GM19463 (cell line): ENCODE measurements around the gene RANBP1.

Experiments used
- ATAC-seq: cut with Tn5 transposase; IDR thresholded peaks from one replicate; pipeline ENCODE4 v1.9.1; 2021; ENCODE audit warnings: mild to moderate bottlenecking, moderate library complexity; ENCODE audit not compliant: unreplicated experiment

The RANBP1 gene

GRCh38 chr22:20087319-20088262 lies 28.3 kb upstream of the RANBP1 start:
- ATAC-seq, result no peak

GRCh38 chr22:20088263-20088648 lies 27.6 kb upstream of the RANBP1 start:
- no peak for ATAC-seq

- no peak for ATAC-seq
Measured at GRCh38 chr22:20089226-20089976, 26.5 kb upstream of the RANBP1 start.

DNA sequence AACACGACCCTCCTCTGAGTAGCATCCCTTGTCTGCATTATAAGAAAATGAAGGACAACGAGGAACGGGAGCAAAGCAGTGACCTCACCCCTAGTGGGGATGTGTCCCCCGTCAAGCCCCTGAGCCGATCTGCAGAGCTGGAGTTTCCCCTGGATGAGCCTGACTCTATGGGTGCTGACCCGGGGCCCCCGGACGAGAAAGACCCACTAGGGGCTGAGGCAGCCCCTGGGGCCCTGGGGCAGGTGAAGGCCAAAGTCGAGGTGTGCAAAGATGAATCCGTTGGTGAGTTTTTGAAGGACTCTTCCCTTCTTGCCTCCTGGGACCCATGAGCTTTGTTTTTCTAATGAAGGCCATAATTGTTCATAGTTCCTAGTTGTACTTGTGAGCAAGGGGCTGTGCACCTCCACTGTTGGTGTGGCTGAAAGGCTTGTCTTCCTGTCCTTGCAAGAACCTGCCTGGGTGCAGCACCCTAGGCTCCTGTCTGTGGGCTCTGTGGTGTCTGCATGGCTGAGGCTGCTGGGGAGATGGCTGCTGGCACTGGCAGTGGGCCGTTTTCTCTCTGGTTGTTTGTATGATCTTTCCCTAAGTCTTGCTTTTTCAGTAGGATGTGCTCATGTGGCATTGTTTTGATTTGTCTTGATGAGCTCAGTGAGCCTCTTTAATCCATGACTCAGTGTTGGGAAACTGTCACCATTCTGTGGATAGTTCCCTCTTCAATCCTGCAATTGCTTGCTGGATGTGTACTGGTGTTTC lies 25.8 kb upstream of the RANBP1 start:
- no peak for ATAC-seq

DNA sequence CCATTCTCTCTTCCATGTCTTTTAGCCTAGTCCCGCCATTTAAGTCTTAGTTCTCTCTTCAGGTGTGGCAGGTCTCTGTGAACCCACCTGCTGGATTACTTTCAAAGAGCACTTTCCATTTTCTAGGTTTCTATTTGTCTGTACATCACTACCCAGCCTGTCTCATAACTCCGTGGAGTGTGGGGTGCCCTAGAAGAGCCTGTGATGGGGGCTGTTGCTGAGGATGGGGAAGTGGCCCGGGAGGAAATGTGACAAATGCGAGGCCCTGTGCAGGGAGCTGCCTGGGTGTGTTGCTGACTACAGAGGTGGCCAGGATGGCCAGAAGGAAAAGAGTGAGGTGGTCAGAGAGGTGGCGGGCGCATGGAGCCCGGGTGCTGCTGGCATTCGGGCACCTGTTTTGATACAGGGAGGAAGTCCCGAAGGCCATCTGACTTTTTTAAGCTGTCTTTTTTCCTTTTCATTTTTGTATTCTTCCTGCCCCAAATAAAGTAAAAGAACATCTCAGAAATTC lies 25.1 kb upstream of the RANBP1 start:
- no peak for ATAC-seq

GRCh38 chr22:20091690-20092476 lies 24.0 kb upstream of the RANBP1 start:
- ATAC-seq, result no peak

DNA sequence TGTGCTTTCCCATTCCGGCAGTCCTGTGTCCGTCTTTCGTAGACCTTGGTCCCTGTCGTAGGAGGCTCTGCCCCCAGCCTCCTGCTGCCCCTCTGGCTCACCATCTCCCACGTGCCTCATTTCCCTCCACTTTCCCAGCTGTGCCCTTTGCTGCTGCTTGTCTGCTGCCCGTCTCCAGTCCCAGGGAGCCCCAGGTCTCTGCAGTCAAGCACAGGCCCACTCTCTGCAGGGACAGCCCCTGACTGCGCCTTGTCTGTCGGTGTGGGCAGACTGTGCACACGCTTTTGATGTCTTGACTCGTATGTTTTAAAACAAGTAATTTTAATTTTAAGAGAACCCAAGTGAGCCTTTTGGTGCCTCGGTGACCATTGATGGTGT lies 23.4 kb upstream of the RANBP1 start:
- ATAC-seq, result no peak

DNA sequence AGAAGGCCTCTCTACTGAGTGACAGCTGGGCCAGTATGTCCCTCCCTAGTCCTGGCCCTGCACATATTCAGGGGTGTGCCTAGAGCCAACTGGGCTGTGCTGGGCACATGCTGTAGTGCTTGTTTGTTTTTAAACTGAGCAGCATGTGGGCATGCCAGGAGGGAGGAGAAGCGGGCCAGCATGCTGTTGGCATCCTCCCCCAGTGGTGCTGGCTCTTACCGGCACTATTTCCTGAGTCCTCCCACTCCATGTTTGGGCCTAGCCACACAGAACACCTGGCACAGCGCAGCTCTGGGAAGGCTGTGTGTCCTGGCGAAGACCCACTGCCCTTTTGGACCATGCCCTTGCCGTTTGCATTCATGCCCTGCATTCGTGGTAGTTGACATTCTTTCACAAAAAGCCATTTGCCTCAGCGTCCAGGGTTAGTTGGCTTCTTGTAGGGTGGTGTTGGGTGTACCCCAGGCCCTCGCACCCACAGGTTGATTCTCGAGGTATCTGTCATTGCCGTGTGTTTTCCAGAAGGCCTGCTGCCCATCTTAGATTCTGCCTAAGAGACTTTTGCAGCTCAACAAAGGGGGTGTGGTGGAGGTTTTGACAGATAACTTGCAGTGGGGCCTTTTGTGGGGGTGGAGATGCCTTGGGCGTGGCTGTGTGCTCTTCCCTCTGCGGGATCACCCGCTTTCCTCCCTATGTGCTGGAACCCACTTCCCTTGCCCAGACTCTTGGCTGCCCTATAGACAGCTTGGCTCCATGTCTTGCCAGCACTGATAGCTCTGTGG lies 22.3 kb upstream of the RANBP1 start:
- ATAC-seq, result no peak

GRCh38 chr22:20094197-20094807 lies 21.6 kb upstream of the RANBP1 start:
- ATAC-seq, result no peak

DNA sequence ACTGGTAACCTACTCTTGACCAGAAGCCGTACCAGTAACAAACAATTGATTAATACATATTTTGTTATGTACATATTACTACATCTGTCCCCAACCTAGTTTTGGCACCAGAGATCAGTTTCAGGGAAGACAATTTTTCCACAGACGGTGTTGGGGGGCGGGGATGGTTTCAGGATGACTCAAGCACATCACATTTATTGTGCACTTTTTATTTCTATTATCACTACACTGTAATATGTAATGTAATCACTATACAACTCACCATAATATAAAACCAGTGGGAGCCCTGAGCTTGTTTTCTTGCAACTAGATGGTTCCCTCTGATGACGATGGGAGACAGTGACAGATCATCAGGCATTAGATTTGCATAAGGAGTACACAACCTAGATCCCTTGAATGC lies 20.4 kb upstream of the RANBP1 start:
- no peak for ATAC-seq

GRCh38 chr22:20096574-20097420 lies 19.1 kb upstream of the RANBP1 start:
- no peak for ATAC-seq

DNA sequence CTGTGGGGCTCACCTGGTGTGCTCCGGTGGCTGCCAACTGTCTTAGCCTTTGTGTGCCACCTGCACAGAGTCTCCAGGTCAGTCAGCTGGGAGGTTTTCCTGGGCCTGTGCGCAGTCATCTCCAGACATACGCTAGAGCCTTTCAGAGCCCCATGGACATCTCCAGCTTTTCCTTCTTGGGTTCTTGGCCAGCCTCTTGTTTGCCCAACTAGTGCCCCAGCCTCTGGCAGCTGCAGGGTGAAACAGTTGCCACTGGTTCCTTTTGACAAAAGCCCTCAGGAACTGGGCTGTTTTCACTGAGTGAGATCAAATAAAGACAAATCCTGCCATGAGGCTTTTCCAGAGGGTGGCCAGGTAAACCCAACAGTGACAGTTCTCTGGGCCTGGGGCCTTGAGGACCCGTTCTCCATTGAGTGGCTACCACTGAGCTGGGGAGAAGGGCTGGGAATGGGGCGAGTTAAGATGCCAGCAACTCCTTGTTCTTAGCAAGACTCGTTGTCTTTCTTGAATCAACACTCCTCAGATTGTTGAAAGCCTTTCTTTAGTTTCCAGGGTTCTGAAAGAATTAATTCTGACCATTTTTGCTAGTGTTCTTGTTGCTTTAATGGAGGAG lies 16.7 kb upstream of the RANBP1 start:
- no peak for ATAC-seq

GRCh38 chr22:20101638-20102037 lies 14.3 kb upstream of the RANBP1 start:
- no peak for ATAC-seq

DNA sequence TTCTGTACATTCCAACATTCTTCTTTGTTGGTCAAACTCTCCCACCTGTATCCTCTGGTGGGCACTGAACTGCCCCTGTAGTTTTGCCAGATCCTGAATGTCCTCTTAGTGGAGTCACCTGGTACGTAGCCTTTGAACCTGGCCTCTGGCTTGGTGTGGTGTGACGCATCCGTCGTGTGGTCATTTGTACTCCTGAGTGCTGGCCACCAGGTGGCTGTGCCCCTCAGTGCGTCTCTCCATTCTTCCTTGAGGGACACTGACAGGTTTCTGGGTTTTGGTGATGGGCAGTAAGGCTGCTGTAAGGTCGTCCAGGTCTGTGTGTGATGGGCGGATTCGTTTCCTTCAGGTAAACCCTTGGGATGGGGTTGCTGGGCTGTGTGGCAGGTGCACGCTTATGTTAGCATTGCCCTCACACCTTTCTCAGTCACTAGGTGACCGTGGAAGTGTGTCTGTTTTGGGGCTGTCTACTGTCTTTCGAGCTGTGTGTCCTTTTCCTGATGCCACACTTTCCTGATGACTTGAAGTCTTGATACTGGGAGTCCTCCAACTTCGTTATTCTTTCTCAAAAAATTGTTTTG lies 13.6 kb upstream of the RANBP1 start:
- no peak for ATAC-seq

GRCh38 chr22:20105456-20106204 lies 10.3 kb upstream of the RANBP1 start:
- no peak for ATAC-seq

GRCh38 chr22:20106205-20106848 lies 9.6 kb upstream of the RANBP1 start:
- no peak for ATAC-seq
